ENCODE data around the gene NEDD9. TPM values are rescaled to one million over a fixed set of nuclear protein-coding genes. Genes with fewer than 3 reads are reported as not detected.

The NEDD9 gene
- total RNA-seq, 2 experiments from 2014 or later = 72.2 to 80.8 TPM

DNA sequence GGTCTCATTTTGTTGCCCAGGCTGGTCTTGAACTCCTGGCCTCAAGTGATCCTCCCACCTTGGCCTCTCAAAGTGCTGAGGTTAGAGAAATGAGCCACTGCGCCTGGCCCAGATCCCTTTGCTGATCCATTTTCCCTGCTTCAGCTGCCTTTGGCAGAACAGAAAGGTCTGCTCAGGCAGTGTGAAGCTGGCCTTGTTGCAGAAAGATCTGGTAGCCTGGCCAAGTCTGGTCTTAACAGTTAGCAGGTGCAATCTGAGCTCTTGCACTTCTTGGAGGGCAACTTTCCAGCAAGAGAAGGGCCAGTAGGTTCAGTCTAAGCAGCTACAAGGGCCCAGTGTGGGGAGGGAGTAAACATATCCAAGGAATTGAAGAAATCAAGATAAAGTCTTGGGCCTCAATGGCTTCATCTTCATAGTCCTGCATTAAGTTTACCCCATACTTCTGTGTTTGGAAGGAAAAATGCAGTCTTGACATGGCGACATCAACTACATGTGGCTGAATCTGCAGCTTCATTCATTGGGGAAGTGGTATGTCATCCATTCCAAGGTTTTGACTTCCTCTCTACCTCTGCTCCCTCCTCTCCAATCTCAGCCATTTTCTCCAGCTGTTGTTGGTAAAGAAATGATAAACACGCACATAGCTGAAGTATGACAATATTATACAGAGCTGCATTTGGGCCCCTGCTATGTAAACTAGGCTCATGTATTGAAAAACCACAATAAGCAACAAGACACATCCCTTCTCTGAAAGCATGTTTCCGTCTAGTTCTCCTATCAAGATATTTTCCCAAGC is 39.0 kb upstream of the NEDD9 start:
- POLR2A ChIA-PET = interaction anchor here (0.6 kb wide), 1 partner anchor 35 kb away, joined by 3 read pairs; no protein-coding TSS in a partner anchor

GRCh38 chr6:11270030-11271027 is 37.9 kb upstream of the NEDD9 start:
- Mint-ChIP-seq H3K4me1 (peaks cover 13% of the 10 kb centered on the region), H3K4me3 (no peak overlapping the region), H3K9me3 (no peaks in the 10 kb centered on the region), H3K27me3 (no peaks in the 10 kb centered on the region), H3K36me3 (peaks cover 38% of the 10 kb centered on the region), H3K27ac (no peak overlapping the region)
- POLR2A ChIA-PET = interaction anchor here (0.6 kb wide), 2 partner anchors 34 to 36 kb away, joined by 3 to 5 read pairs; no protein-coding TSS in a partner anchor
- ATAC-seq (ENCODE audit: low read depth) (no peak), DNase-seq (no peak)

More for the DNA sequence above, 39.0 kb upstream of the NEDD9 start:
- peaks cover 21% of the 10 kb centered on the region for H3K4me1 Mint-ChIP-seq
- no peak overlapping the region for H3K4me3 Mint-ChIP-seq
- H3K27me3 Mint-ChIP-seq = no peaks in the 10 kb centered on the region
- no peak for ATAC-seq (ENCODE audit: low read depth)
- no peaks in the 10 kb centered on the region for H3K9me3 Mint-ChIP-seq
- peaks cover 38% of the 10 kb centered on the region for H3K36me3 Mint-ChIP-seq
- no peak overlapping the region for H3K27ac Mint-ChIP-seq
- DNase-seq = no peak

- Mint-ChIP-seq H3K27me3 (no peaks in the 10 kb centered on the region), H3K36me3 (peaks cover 42% of the 10 kb centered on the region), H3K4me3 (no peak overlapping the region), H3K27ac (no peak overlapping the region), H3K4me1 (peaks cover 13% of the 10 kb centered on the region), H3K9me3 (no peaks in the 10 kb centered on the region)
- POLR2A ChIA-PET = no interaction called here
- no peak for ATAC-seq (ENCODE audit: low read depth)
- DNase-seq = no peak
Measured at GRCh38 chr6:11268978-11269377, 36.5 kb upstream of the NEDD9 start.

GRCh38 chr6:11266926-11267325 is 34.5 kb upstream of the NEDD9 start:
- H3K36me3 Mint-ChIP-seq = peaks cover 40% of the 10 kb centered on the region
- no peak for ATAC-seq (ENCODE audit: low read depth)
- DNase-seq = no peak
- POLR2A ChIA-PET = no interaction called here
- H3K4me1 Mint-ChIP-seq = peaks cover 22% of the 10 kb centered on the region
- no peaks in the 10 kb centered on the region for H3K9me3 Mint-ChIP-seq
- H3K4me3 Mint-ChIP-seq = no peak overlapping the region
- H3K27me3 Mint-ChIP-seq = no peaks in the 10 kb centered on the region
- H3K27ac Mint-ChIP-seq = no peak overlapping the region

DNA sequence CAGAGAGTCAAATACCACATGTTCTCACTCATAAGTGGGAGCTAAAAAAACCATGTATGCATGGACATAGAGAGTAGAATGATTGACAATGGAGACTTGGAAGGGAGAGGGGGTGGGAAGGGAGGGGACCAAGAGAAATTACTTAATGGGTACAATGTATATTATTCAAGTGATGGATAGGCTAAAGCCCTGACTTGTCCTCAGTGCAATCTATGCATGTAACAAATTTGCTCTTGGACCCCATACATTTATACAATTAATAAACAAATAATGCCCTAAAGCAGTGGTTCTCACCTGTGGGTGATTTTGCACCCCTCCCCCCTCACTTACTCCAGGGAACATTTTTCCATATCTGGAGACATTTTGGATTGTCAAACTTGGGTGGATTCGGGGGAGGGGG is 33.5 kb upstream of the NEDD9 start:
- H3K4me1 Mint-ChIP-seq = peaks cover 23% of the 10 kb centered on the region
- POLR2A ChIA-PET = no interaction called here

GRCh38 chr6:11264100-11264499 is 31.6 kb upstream of the NEDD9 start:
- Mint-ChIP-seq H3K27ac (no peak overlapping the region), H3K4me3 (no peak overlapping the region), H3K4me1 (peaks cover 34% of the 10 kb centered on the region), H3K27me3 (no peaks in the 10 kb centered on the region), H3K9me3 (no peaks in the 10 kb centered on the region), H3K36me3 (peaks cover 47% of the 10 kb centered on the region)
- ATAC-seq (ENCODE audit: low read depth) (no peak), DNase-seq (no peak)
- POLR2A ChIA-PET = no interaction called here

More for the DNA sequence above, 33.5 kb upstream of the NEDD9 start:
- Mint-ChIP-seq H3K36me3 (peaks cover 44% of the 10 kb centered on the region), H3K27ac (no peak overlapping the region), H3K27me3 (no peaks in the 10 kb centered on the region), H3K4me3 (no peak overlapping the region), H3K9me3 (no peaks in the 10 kb centered on the region)
- ATAC-seq (ENCODE audit: low read depth) = no peak
- no peak for DNase-seq

- Mint-ChIP-seq H3K4me3 (no peak overlapping the region), H3K9me3 (no peaks in the 10 kb centered on the region), H3K36me3 (peaks cover 46% of the 10 kb centered on the region), H3K27me3 (no peaks in the 10 kb centered on the region), H3K27ac (peak overlapping the region; percentile 14), H3K4me1 (peaks cover 39% of the 10 kb centered on the region)
- ATAC-seq (ENCODE audit: low read depth) (no peak), DNase-seq (no peak)
- POLR2A ChIA-PET = no interaction called here
Measured at GRCh38 chr6:11263291-11263775, 30.9 kb upstream of the NEDD9 start.

DNA sequence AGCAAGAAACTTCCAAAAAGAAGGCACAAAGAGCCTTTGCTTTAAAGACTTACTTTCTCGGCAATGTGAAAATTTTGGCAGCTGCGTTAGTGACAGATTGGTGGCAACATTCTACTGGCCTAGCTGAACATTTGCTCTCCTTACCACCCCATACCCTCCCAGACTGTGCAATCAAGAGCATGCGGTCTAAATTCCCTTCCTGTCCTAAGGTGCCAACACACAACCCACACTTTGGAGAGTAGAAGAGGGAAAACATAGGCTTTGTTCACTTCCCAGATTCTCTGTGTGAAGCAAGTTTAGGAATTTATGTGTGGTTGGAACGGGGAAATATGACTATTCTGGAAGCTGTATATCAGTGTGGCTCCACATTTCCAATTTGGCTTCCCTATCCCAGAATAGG is 29.8 kb upstream of the NEDD9 start:
- POLR2A ChIA-PET = no interaction called here

DNA sequence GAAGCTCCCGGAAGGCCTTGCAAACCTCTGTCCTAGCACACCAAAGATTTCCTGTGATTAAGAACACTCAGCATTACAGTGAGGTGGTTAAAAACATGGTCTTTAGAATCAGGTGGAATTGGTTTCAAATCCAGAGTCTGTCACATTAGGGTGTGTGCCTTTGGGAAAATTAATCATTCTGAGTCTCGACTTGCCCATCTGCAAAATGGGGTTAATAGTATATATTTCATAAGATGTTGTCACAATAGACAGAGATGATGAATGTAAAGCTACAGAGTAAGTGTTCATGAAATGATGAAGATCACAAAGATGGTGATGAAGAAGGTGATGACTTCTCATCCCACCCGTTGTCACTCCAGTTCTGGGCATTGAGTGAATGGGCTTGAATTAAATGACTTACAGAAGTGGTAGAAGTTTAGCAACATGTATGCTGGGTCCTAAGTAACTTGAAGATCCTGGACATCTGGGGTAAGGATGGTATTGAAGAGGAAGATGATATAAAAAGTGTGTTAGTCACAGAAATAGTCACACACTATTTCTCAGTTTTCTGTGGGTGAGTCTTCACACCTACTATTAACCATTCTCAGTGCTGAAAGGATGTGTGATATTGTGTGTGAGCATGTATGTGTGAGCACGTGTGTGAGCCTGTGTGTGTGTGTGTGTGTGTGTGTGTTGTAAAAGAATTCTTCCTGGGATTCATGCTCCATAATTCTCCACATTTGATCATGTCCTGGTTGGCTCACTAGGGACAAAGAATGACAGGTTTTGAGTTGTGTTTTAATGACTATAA is 28.0 kb upstream of the NEDD9 start:
- H3K4me1 Mint-ChIP-seq = peaks cover 54% of the 10 kb centered on the region
- peak overlapping the region; percentile 15 for H3K27ac Mint-ChIP-seq
- no peaks in the 10 kb centered on the region for H3K27me3 Mint-ChIP-seq
- ATAC-seq (ENCODE audit: low read depth) (no peak), DNase-seq (no peak)
- H3K36me3 Mint-ChIP-seq = peaks cover 57% of the 10 kb centered on the region
- H3K4me3 Mint-ChIP-seq = no peak overlapping the region
- POLR2A ChIA-PET = interaction anchor here (0.6 to 2.8 kb wide), 3 partner anchors 28 to 122 kb away, joined by 3 to 37 read pairs (median 15); partner anchors contain the start of gene NEDD9
- H3K9me3 Mint-ChIP-seq = no peaks in the 10 kb centered on the region

More for the DNA sequence above, 29.8 kb upstream of the NEDD9 start:
- ATAC-seq (ENCODE audit: low read depth) (no peak), DNase-seq (no peak)
- Mint-ChIP-seq H3K4me1 (peaks cover 48% of the 10 kb centered on the region), H3K4me3 (no peak overlapping the region), H3K27me3 (no peaks in the 10 kb centered on the region), H3K9me3 (no peaks in the 10 kb centered on the region), H3K27ac (no peak overlapping the region), H3K36me3 (peaks cover 53% of the 10 kb centered on the region)

GRCh38 chr6:11258260-11259237 is 26.1 kb upstream of the NEDD9 start:
- POLR2A ChIA-PET = interaction anchor here (0.6 to 2.8 kb wide), 15 partner anchors 9 to 240 kb away, joined by 3 to 37 read pairs (median 5); partner anchors contain the start of gene NEDD9
- ATAC-seq (ENCODE audit: low read depth) = peak; percentile 97
- H3K27ac Mint-ChIP-seq = peak overlapping the region; percentile 89

GRCh38 chr6:11255610-11256009 is 23.1 kb upstream of the NEDD9 start:
- H3K4me1 Mint-ChIP-seq = peaks cover 37% of the 10 kb centered on the region
- no peak for DNase-seq
- ATAC-seq (ENCODE audit: low read depth) = no peak
- POLR2A ChIA-PET = interaction anchor here (2.1 to 2.4 kb wide), 2 partner anchors 13 to 23 kb away, joined by 7 to 11 read pairs; partner anchors contain the start of gene NEDD9
- H3K27ac Mint-ChIP-seq = peak overlapping the region; percentile 39
- no peaks in the 10 kb centered on the region for H3K27me3 Mint-ChIP-seq
- no peak overlapping the region for H3K4me3 Mint-ChIP-seq
- H3K36me3 Mint-ChIP-seq = peaks cover 50% of the 10 kb centered on the region
- H3K9me3 Mint-ChIP-seq = no peaks in the 10 kb centered on the region

More at GRCh38 chr6:11258260-11259237, 26.1 kb upstream of the NEDD9 start:
- Mint-ChIP-seq H3K9me3 (no peaks in the 10 kb centered on the region), H3K36me3 (peaks cover 50% of the 10 kb centered on the region), H3K27me3 (no peaks in the 10 kb centered on the region), H3K4me1 (peaks cover 54% of the 10 kb centered on the region), H3K4me3 (peak overlapping the region; percentile 63)
- DNase-seq = peak; percentile 48
